ENCODE measurements around the gene C14orf119. TPM values are rescaled to one million over a fixed set of nuclear protein-coding genes. Genes with fewer than 3 reads are reported as not detected.

The C14orf119 gene
- total RNA-seq, 1 experiment from 2014 or later, result 46.8 TPM

DNA sequence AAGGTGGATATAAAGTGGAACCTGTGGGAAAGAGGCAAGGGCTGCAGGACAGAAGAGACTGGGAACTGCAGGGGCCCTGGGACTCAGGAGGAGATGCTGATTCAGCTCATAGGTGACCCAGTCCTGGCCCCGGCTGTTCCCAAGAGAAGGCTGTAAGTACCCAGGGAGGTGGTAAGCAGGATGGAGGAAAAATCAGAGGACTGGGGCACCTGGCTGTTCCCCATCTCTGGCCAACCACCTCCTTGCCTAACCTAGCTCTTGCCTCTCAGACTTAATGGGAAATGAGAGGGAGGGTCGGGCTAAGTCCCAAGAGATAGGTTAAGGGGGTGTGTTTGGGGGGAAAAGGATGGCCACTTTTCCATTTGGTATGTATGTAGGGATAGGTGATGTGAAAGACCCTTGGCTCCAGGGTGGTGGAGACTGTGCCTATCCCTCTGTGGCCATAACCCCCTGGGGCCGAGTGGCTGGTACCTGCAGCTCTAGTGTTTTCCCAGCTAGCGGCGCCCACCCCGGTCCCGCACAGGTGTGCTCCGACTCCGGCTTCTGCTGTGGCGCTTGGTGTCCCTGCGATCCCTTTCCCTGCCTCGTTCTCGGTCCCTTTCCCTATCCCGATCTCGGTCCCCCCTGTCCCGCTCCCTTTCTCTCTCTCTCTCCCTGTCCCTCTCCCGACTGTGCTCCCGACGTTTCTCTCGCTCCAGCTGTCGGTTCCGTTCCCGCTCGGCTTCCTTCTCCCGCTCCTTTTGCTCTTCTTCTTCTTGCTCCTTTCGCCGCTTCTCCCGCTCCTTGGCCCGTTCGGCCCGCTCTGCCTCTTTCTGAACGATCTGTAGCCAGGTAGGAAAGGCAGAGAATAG, 36.4 kb upstream of the C14orf119 start (continued):
- TF ChIP-seq YY1 (IDR thresholded peaks at IDR 0.05; ENCODE audit: extremely low read depth, insufficient replicate concordance, low read depth, low read length), result no peak
- no peak for TF ChIP-seq SRF (IDR thresholded peaks at IDR 0.05; ENCODE audit: low read depth)
- no peak for TF ChIP-seq EZH2 (IDR thresholded peaks at IDR 0.05)
- no peak for TF ChIP-seq JUND (IDR thresholded peaks at IDR 0.05)

DNA sequence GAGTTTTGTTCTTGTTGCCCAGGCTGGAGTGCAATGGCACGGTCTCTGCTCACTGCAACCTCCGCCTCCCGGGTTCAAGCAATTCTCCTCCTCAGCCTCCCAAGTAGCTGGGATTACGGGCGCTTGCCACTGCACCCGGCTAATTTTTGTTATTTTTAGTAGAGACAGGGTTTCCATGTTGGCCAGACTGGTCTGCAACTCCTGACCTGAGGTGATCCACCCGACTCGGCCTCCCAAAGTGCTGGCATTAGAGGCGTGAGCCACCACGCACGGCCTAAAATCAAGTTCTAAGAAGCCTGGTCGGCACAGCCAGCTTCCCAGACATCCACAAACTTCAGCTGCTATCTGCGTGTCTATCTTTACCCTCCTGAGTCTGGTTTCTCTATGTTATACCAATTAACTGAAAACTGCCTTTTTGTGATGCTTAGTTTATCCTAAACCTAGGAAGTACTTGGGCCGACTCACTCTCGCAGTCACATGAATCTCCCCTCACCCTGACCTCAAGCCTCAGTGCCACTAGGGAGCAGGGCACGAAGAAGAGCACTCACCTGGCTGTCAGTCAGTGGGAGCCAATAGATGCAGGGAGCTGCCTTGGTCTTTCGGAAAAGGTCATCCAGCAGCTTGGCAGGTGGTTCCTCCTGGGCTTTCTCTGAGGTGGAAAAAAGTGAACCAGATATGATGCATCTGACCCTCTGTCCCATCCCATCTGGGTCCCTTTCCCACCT, 34.6 kb upstream of the C14orf119 start:
- Histone ChIP-seq H2AFZ (ENCODE audit: low read depth, low read length, poor library complexity, severe bottlenecking) (no peak overlapping the region), H3K27ac (ENCODE audit: low read depth, low read length) (peak overlapping the region; percentile 16; the same call in 1 of the 2 replicates), H3K9me2 (ENCODE audit: insufficient read depth) (no peaks in the 10 kb centered on the region), H3K27me3 (ENCODE audit: insufficient read depth, low read length) (no peaks in the 10 kb centered on the region), H3K79me2 (ENCODE audit: insufficient read depth, low read length) (peaks cover 15% of the 10 kb centered on the region), H3K36me3 (ENCODE audit: control insufficient read depth in 1 of 2, insufficient read depth in 2 of 2, low read length in 2 of 2) (peaks cover 41 to 51% of the 10 kb centered on the region in 2 experiments), H3K4me1 (ENCODE audit: control insufficient read depth in 1 of 2, insufficient read depth in 2 of 2, low read length in 2 of 2) (peaks cover 23 to 48% of the 10 kb centered on the region in 2 experiments), H3K4me3 (replicated peaks in 1 of 2; ENCODE audit: low read depth in 1 of 2, low read length in 2 of 2) (no peak overlapping the region), H4K20me1 (ENCODE audit: insufficient read depth) (no peaks in the 10 kb centered on the region), H3K9me3 (ENCODE audit: control insufficient read depth in 1 of 2, insufficient read depth in 1 of 2, low read depth in 1 of 2, low read length in 2 of 2) (no peaks in the 10 kb centered on the region), H3K9ac (ENCODE audit: low read length) (no peak overlapping the region), H3K4me2 (ENCODE audit: low read length) (no peak overlapping the region)
- ChIA-PET RAD21 (ENCODE audit: low non-redundant PET in 1 of 2, low total read pairs in 2 of 2, uncharacterized antibody in 2 of 2, unreplicated experiment in 2 of 2) (interaction anchor here in 1 of 2 experiments (1.0 kb wide), 1 partner anchor 67 kb away, joined by 4 read pairs; no protein-coding TSS in a partner anchor), POLR2A (interaction anchor here (2.0 kb wide), 1 partner anchor 34 kb away, joined by 9 read pairs; the partner anchor contains the start of genes ACIN1 and C14orf119), CTCF (interaction anchor here (0.7 to 9.9 kb wide), 6 partner anchors 8 to 1743 kb away, joined by 3 to 175 read pairs (median 27); partner anchors contain the start of gene AJUBA)
- DNase-seq (ENCODE audit: low read depth, low spot score) (no peak), ATAC-seq (no peak)
- no TSS peak for BruUV-seq (replicated peaks)
- no peak for TF ChIP-seq ELF1 (IDR thresholded peaks at IDR 0.05; ENCODE audit: borderline replicate concordance, low read depth)
- TF ChIP-seq CBX3 (IDR thresholded peaks at IDR 0.05; ENCODE audit: low read depth), result no peak
- TF ChIP-seq YY1 (IDR thresholded peaks at IDR 0.05; ENCODE audit: extremely low read depth, insufficient replicate concordance, low read depth, low read length), result no peak
- TF ChIP-seq POLR2A (IDR thresholded peaks at IDR 0.05; ENCODE audit: borderline replicate concordance, extremely low read depth, insufficient read depth, insufficient read length), result no peak
- TF ChIP-seq EZH2phosphoT487 (IDR thresholded peaks at IDR 0.05; ENCODE audit: borderline replicate concordance), result no peak
- intact Hi-C loops (cut with micrococcal nuclease), result no loop called here

All from HCT116 (cell line).